Muscle of back (tissue), 11 donors: ENCODE data around the gene SRI. TPM values are rescaled to one million over a fixed set of nuclear protein-coding genes. Genes with fewer than 3 reads are reported as not detected.

ENCODE experiments used
- DNase-seq, 3 donors: peaks; one replicate each; pipeline versions ENCODE4 v3.0.0 to v3.0.0-alpha.2; 2013
- polyA plus RNA-seq, 10 donors: library from polyadenylated mRNA; unstranded; fragments of 120-200 nt; gene quantifications; one replicate each; pipeline ENCODE4 v1.2.1, GENCODE V29; 2013; ENCODE audit not compliant: insufficient read length in 10 of 10

Gene SRI
- polyA plus RNA-seq, 10 donors: 79.6 to 107 (median 88.4) TPM

DNA sequence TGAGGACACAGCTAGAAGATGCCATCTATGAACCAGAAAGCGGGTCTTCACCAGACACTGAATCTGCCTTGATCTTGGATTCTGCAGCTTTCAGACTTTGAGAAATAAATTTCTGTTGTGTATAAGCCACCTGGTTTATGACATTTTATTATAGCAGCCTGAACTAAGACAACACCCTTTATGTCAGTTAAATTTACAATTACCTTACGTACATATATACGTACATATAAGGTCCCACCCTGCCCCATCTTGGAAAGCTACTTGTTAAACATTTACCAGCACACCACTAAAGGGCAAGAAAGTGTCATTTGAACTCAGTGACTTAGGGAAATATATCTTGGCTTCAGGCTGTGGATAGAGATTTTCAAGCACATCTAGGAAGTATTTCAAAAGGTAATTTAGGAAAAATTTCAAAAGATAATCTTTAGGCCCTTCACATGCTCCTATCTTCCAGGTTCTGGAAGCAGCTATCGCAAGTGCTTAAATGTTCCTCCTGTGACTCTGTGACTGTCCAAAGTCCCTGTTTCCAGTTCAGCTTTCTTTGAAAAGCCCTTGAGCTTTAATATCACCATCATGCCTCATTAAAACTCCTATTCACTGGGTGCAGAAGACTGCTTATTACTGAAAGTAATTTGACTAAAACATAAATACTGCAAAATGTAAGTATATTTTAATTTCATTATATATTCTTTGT lies 9.6 kb upstream of the SRI start:
- DNase-seq: no peak

- peak in 1 of 3 donors; percentile 4 for DNase-seq
Observed at GRCh38 chr7:88226886-88227516, 7.2 kb upstream of the SRI start.

GRCh38 chr7:88226201-88226600 lies 6.4 kb upstream of the SRI start:
- no peak for DNase-seq

DNA sequence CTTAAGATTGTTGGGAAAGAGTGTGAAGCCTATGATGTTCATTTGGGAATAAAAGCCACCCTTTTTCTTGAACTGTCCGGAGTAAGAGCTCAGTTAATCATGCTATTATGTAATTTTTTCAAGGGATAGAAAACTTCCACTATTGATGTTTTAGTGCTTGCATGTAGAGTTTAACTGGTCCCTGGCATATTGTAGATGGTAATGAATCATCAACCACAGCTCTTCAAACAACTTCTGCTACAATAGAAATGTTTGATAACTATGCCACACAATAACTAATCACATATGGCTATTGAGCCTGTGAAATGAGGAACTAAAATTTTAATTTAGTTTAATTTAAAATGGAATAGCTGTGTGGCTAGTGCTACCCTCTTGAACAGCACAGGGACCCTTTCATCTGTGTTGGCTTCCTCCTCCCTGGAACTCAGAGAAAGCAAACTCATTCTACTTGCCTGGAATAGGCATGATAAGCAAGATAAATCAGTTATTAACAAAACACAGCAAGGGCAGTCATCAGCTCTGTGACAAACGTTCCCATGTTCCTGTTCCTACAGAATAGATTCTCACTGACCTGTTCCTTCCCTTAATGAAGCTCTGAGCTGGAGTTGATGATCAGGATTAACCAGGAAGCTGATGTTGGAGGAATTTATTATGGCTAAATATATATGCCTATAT lies 4.9 kb upstream of the SRI start:
- no peak for DNase-seq

- no peak for DNase-seq
Observed at GRCh38 chr7:88223265-88223664, 3.4 kb upstream of the SRI start.

GRCh38 chr7:88218836-88219605 lies 817 bp downstream of the SRI start:
- peak; percentile 33 to 82 (median 64) for DNase-seq

DNA sequence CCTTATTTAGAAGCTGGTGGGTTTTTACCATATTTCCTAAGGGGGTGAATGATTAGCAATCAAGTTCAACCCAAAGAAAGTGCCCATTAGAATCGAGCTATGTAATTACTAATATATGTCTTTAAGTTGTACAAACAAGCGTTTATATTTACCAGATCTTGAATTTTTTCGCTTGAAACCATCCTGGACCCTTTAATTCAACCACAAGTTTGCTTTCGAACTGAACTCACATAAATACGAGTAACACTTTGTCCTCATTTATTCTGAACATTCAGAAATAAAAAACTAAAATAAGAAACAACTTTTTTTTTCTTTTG lies 1.5 kb downstream of the SRI start:
- no peak for DNase-seq

DNA sequence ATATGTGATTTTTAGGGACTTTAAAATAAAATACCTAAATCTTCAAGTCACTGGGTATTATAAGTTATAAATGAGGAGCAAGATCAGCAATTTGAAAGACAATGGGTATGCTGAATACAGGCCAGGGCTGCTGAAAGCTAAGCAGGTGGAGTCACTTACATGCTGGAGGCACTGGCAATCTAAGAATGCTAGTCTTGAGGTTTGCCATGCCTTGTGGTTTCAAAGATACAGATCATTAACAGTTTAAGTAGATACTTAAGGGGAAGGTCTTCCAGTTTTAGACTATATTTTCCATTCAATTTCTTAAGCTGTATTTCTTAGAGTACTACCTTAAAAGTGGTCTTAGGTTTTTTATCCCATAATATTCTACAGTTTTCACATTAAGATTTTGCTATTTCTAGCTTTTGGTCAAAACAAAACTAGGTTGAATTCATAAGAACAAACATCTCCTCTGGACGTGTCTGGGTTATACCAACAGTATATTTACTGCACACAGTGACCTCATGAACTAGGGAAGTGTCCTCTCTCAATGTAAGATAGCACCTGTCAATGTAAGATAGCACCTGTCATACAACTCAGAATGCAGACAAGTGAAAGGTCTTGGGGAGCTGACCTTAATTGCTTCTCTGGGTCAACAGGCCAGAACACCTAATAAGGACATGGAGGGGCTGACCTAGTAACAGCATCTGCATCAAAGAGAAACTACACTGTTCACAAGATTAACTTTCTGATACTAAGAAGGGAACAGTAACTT lies 2.0 kb downstream of the SRI start:
- peak in 1 of 3 donors; percentile 24 for DNase-seq

GRCh38 chr7:88216276-88216675 lies 3.6 kb downstream of the SRI start:
- DNase-seq: no peak

- DNase-seq: no peak
Observed at GRCh38 chr7:88215295-88215694, 4.5 kb downstream of the SRI start.

GRCh38 chr7:88214456-88214855 lies 5.4 kb downstream of the SRI start:
- DNase-seq: no peak

- no peak for DNase-seq
Observed at GRCh38 chr7:88212918-88213317, 6.9 kb downstream of the SRI start.

- DNase-seq: no peak
Observed at GRCh38 chr7:88208521-88208920, 11.3 kb downstream of the SRI start.

DNA sequence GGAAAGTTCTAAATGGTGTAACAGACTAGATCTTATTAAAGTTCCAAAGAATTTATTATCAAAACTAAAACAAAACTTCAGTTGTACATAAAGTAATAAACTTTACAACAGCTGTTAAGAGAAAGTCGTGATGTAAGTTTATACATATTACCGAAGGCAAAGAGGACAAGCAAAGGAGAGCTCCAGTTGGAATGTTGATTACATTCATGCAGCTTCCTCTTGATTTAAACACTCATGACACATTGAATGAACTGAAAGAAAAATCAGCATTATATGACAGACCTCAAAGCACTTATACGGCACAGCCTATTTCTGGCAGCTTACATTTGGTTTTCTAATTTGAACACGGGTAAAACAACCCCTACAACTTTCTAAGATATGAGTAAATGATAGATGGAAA lies 13.6 kb downstream of the SRI start:
- DNase-seq: no peak

GRCh38 chr7:88205179-88205578 lies 14.7 kb downstream of the SRI start:
- DNase-seq: no peak

DNA sequence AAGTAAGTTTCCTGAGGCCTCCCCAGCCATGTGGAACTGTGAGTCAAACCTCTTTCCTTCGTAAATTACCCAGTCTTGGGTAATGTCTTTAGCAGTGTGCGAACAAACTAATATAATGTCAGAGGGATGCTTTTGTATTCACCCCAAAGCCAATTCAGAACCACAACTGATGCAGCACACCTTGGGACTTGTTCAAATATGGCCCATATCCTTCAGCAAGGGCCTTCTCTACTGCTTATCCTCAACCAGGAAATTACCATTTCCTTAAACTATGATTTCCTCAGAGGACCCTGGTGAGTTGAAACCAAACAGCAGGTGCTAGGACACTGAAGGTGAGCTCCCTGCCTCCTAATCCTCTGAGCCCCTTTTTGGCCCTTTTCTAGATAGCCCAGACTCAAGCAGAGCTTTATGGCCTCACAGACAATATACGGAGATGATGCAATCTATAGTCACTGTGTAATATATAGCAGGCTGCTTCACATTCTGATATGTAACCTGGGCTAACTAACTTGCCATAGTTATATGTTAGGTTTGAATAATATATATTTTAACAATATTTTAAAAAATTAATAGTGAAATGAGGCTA lies 15.2 kb downstream of the SRI start:
- DNase-seq: no peak

- no peak for DNase-seq
Observed at GRCh38 chr7:88203401-88203800, 16.4 kb downstream of the SRI start.

- no peak for DNase-seq
Observed at GRCh38 chr7:88202799-88203198, 17.0 kb downstream of the SRI start.

- no peak for DNase-seq
Observed at GRCh38 chr7:88202278-88202677, 17.6 kb downstream of the SRI start.

GRCh38 chr7:88201305-88201704 lies 18.5 kb downstream of the SRI start:
- DNase-seq: no peak

GRCh38 chr7:88200789-88201188 lies 19.0 kb downstream of the SRI start:
- DNase-seq: peak in 2 of 3 donors; percentile 33 to 48
